Activated naive CD8-positive, alpha-beta T cell treated with anti-CD3 and anti-CD28 coated beads, Interleukin-2, amount 10 ng/mL, durations not matched to agents 7 days and 5 days (primary cell): ENCODE results near the gene GTF3C1. TPM values are rescaled to one million over a fixed set of nuclear protein-coding genes. Genes with fewer than 3 reads are reported as not detected.

Source experiments
- ATAC-seq: fragments of 150-1000 bp; cut with Tn5 transposase; one replicate; pipeline ENCODE4 v1.10.0; 2021; ENCODE audit warnings: low read depth, moderate library complexity
- POLR2A ChIA-PET: fragments of 350-600 bp; sonication (Branson Sonifier 250); formaldehyde crosslinking; loops from one replicate; lab custom pipeline; 2021; ENCODE audit warnings: antibody characterized with exemption; lab: Charles Lee
- DNase-seq: peaks from one replicate; pipeline ENCODE4 v3.0.0; 2021
- H3K27ac Mint-ChIP-seq: one replicate; pipeline ENCODE4 v1.8.0; 2022; ENCODE audit warnings: mild to moderate bottlenecking, mixed read lengths
- H3K27me3 Mint-ChIP-seq: one replicate; pipeline ENCODE4 v1.8.0; 2022; ENCODE audit warnings: mild to moderate bottlenecking, moderate library complexity, mixed read lengths
- H3K36me3 Mint-ChIP-seq: one replicate; pipeline ENCODE4 v1.8.0; 2021; ENCODE audit warnings: mild to moderate bottlenecking, mixed read lengths
- H3K4me1 Mint-ChIP-seq: one replicate; pipeline ENCODE4 v1.8.0; 2021; ENCODE audit warnings: mixed read lengths
- H3K4me3 Mint-ChIP-seq: one replicate; pipeline ENCODE4 v1.8.0; 2022; ENCODE audit warnings: mild to moderate bottlenecking, moderate library complexity, mixed read lengths
- H3K9me3 Mint-ChIP-seq: one replicate; pipeline ENCODE4 v1.8.0; 2021; ENCODE audit warnings: mixed read lengths
- total RNA-seq, 2 experiments: library from RNA; stranded (reverse); gene quantifications; one replicate each; pipeline ENCODE4 v1.2.3, GENCODE V29; 2021

Gene GTF3C1
- total RNA-seq, 2 experiments from 2014 or later: 55.3 to 56.1 TPM

DNA sequence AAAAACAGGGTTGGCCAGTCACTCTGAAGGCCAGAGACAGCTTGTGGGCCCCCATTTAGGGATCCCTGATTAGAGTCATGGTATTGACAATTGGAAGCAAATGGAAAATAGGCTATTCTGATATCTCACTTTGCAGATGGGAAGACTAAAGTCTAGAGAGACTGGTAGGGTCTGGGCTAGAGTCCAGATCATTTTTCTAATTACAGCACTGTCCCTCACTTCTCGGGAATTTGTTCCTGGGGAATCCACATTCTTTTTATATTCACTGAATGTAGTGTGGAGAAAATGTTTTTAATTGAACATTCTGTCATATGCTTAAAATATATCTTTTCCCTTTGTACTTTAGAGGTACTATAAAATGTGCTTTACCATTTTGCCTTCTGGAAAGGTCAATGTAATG is 1.3 kb upstream of the GTF3C1 start:
- ATAC-seq: no peak
- Mint-ChIP-seq H3K4me3 (peak overlapping the region; percentile 92), H3K9me3 (no peaks in the 10 kb centered on the region), H3K27me3 (no peaks in the 10 kb centered on the region), H3K4me1 (peaks cover 22% of the 10 kb centered on the region), H3K36me3 (peaks cover under 1% of the 10 kb centered on the region), H3K27ac (no peak overlapping the region)
- DNase-seq: no peak
- POLR2A ChIA-PET: interaction anchor here (0.5 to 1.8 kb wide), 3 partner anchors 10 to 37 kb away, joined by 3 to 6 read pairs (median 3); no protein-coding TSS in a partner anchor

DNA sequence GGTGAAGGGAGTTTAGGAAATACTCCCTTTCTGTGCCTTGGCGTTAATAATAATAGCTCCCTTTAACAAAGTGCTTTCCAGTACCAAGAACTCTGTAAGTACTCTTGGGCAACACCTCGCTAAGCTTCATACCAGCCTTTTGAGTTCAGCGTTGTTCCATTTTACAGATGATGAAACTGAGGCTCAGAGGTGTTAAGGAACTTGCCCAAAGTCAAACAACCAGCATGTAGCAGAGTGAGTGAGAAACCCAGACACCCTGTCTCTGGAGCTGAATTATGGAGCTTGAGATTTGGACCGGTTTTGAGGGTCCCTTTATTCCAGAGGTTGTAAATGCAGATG is 838 bp upstream of the GTF3C1 start:
- Mint-ChIP-seq H3K27me3 (no peaks in the 10 kb centered on the region), H3K4me3 (peak overlapping the region; percentile 92), H3K36me3 (peaks cover 2% of the 10 kb centered on the region), H3K4me1 (peaks cover 23% of the 10 kb centered on the region), H3K9me3 (no peaks in the 10 kb centered on the region), H3K27ac (peak overlapping the region; percentile 83)
- DNase-seq (no peak), ATAC-seq (no peak)
- POLR2A ChIA-PET: interaction anchor here (0.5 to 1.8 kb wide), 8 partner anchors 10 to 440 kb away, joined by 3 to 6 read pairs (median 4); no protein-coding TSS in a partner anchor

DNA sequence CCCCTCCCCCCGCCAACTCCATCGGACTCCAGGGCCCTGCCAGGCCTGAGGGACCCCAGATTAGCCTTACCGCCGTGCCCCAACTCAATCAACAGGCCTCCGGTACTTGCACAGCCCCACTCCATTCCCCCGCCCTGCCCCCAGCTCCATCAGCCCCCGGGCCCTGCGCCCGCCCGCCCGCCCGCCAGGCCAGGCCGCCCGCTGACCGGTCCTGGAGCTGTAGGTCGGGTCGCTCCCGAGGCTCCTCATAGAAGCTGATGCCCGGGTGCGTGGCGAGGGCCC is 308 bp downstream of the GTF3C1 start:
- POLR2A ChIA-PET: interaction anchor here (0.9 to 1.8 kb wide), 8 partner anchors 9 to 85 kb away, joined by 3 to 8 read pairs (median 4); no protein-coding TSS in a partner anchor
- Mint-ChIP-seq H3K9me3 (no peaks in the 10 kb centered on the region), H3K4me1 (peaks cover 23% of the 10 kb centered on the region), H3K27ac (peak overlapping the region; percentile 83), H3K36me3 (peaks cover 6% of the 10 kb centered on the region), H3K4me3 (peak overlapping the region; percentile 92), H3K27me3 (no peaks in the 10 kb centered on the region)
- ATAC-seq: peak; percentile 35
- no peak for DNase-seq

DNA sequence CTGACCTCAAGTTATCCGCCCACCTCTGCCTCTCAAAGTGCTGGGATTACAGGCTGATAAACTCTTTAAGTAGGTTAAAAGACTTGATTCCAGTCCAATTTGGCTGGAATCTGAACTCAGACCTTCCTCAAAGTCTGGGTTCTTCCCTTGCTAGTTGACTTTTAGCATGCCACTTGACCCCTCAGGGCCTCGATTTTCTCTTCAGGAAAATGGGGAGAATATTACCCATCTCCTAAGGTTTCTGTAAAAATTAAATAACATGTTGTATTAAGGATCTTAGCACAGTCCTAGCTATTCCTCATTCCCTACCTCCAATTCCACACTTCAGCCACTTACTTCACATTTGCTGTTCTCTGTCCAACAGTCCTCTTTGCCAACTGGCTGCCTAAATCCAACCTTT is 1.9 kb downstream of the GTF3C1 start:
- Mint-ChIP-seq H3K27me3 (no peaks in the 10 kb centered on the region), H3K4me1 (peaks cover 23% of the 10 kb centered on the region), H3K36me3 (peaks cover 14% of the 10 kb centered on the region), H3K4me3 (no peak overlapping the region), H3K27ac (no peak overlapping the region), H3K9me3 (no peaks in the 10 kb centered on the region)
- ATAC-seq (no peak), DNase-seq (no peak)
- POLR2A ChIA-PET: no interaction called here

DNA sequence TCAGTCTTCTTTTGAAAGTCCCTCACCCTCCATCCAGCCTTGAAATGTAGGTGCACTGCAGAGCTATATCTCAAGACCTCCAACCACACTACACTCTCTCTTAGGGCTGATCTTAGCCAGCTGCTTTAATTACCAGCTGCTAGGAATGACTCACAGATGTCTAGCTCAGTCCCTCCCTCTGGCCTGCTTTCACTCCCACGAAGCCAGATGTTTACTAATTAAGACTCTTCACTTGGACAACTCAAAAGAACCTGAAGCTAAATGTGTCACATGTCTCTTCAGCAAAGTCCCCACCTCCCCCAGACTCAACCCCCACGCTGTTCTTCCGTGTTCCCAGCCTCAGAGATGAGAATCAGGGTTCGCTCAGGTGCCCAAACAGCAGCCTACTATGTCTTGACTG is 2.6 kb downstream of the GTF3C1 start:
- H3K27ac Mint-ChIP-seq: no peak overlapping the region
- H3K4me3 Mint-ChIP-seq: no peak overlapping the region
- H3K4me1 Mint-ChIP-seq: peaks cover 23% of the 10 kb centered on the region
- no peaks in the 10 kb centered on the region for H3K9me3 Mint-ChIP-seq
- peaks cover 16% of the 10 kb centered on the region for H3K36me3 Mint-ChIP-seq
- no peak for DNase-seq
- no peaks in the 10 kb centered on the region for H3K27me3 Mint-ChIP-seq
- POLR2A ChIA-PET: no interaction called here
- ATAC-seq: no peak

DNA sequence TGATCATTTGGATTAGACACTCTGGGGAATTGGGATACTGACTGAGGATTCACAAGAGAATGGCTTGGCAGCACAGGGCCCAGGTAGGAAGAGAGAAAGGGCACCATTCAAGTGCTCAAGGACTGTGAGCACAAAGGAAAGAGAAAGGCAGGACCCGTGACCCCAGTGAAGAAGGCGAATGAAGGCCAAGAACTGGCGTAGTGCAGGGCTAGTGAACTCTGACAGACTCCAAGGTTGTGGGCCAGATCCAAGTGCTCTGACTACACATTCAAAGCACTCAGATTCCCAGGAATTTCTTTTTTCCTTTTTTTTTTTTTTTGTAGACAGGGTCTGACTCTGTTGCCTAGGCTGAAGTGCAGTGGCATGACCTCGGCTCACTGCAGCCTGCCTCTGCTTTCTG is 5.0 kb downstream of the GTF3C1 start:
- H3K4me3 Mint-ChIP-seq: no peak overlapping the region

DNA sequence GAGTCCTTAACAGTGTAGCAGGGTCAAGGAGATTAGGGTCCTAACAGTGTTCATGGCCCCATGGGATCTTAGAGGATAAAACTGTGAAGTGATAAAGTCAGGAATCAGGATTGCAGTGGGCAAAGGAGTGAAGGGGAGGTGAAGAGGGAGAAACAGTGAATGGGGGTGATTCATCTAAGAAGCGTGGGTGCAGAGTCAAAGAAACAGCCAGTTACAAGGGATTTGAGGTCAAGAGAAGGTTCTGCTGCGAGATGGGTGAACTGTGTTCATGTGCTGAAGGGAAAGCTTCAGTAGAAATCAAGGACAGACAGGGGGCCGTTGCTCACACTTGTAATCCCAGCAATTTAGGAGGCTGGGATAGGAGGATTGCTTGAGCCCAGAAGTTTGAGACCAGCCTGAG is 5.9 kb downstream of the GTF3C1 start:
- H3K4me3 Mint-ChIP-seq: no peak overlapping the region
- H3K36me3 Mint-ChIP-seq: peaks cover 37% of the 10 kb centered on the region
- no peaks in the 10 kb centered on the region for H3K27me3 Mint-ChIP-seq
- no peaks in the 10 kb centered on the region for H3K9me3 Mint-ChIP-seq
- H3K4me1 Mint-ChIP-seq: peaks cover 20% of the 10 kb centered on the region
- no peak overlapping the region for H3K27ac Mint-ChIP-seq
- POLR2A ChIA-PET: interaction anchor here (0.6 kb wide), 1 partner anchor 16 kb away, joined by 10 read pairs; no protein-coding TSS in a partner anchor
- ATAC-seq: no peak
- no peak for DNase-seq

More for the DNA sequence above, 5.0 kb downstream of the GTF3C1 start:
- Mint-ChIP-seq H3K27me3 (no peaks in the 10 kb centered on the region), H3K9me3 (no peaks in the 10 kb centered on the region), H3K4me1 (peaks cover 17% of the 10 kb centered on the region), H3K27ac (no peak overlapping the region), H3K36me3 (peaks cover 32% of the 10 kb centered on the region)
- DNase-seq (no peak), ATAC-seq (no peak)
- POLR2A ChIA-PET: no interaction called here

DNA sequence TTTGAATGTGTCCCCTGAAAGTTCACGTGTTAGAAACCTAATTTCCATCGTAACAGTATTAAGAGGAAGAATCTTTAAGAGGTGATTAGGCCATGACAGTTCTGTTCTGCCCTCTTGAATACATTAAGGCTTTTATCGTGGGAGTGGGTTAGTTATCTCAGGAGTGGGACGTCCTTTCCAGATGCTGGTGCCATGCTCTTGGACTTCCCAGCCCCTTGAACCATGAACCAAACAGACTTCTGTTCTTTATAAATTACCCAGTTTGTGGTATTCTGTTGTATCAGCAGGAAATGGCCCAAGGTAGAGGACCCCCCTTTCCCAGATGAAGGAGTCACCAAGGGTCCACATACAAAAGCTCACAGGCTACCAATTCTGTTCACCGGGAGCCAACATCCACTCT is 10.1 kb downstream of the GTF3C1 start:
- Mint-ChIP-seq H3K4me1 (peaks cover 12% of the 10 kb centered on the region), H3K27ac (no peak overlapping the region), H3K27me3 (no peaks in the 10 kb centered on the region), H3K9me3 (no peaks in the 10 kb centered on the region), H3K36me3 (peaks cover 42% of the 10 kb centered on the region), H3K4me3 (no peak overlapping the region)
- DNase-seq (no peak), ATAC-seq (no peak)
- POLR2A ChIA-PET: interaction anchor here (1.6 kb wide), 1 partner anchor 10 kb away, joined by 4 read pairs; the partner anchor contains the start of genes GTF3C1 and KATNIP

DNA sequence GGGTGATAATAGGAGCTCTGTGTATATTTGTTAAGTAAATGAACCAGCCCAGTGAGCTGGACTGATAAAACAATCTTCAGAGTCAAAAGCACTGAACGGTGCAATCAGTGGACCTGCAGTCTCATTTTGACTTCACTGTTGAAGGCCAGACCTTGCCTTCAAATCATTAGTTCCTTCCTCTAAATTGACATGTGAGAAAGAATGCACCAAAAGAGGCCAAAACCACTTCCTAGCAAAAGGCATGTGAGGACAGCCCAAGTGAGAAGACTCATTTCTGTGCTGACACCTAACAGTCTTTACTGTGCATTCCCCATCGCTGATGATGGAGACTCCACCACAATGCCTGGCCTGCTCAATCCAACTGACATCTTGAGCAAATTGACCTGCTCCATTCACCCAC is 10.6 kb downstream of the GTF3C1 start:
- H3K27me3 Mint-ChIP-seq: no peaks in the 10 kb centered on the region
- H3K27ac Mint-ChIP-seq: no peak overlapping the region
- ATAC-seq (no peak), DNase-seq (no peak)
- peak overlapping the region; percentile 2 for H3K4me3 Mint-ChIP-seq
- H3K36me3 Mint-ChIP-seq: peaks cover 38% of the 10 kb centered on the region
- H3K4me1 Mint-ChIP-seq: peaks cover 12% of the 10 kb centered on the region
- H3K9me3 Mint-ChIP-seq: no peaks in the 10 kb centered on the region
- POLR2A ChIA-PET: no interaction called here

DNA sequence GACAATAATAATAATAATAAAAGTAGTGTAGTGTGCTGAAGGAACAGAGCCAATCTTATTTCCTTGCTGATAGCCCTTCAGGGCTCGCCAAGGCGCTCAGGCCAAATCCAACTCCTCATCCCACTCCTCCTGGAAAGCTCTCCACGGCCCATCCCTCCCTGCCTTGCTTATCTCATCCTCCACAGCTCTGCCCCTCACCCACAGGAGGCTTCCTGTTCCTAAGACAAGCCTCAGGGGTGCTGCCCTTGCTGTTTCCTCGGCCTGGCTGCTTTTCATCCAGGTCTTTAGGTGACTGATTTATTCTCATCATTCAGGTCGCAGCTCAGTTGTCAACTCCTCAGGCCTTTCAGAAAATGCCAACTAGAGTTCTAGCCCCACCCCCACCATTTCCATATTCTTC is 11.2 kb downstream of the GTF3C1 start:
- Mint-ChIP-seq H3K4me3 (no peak overlapping the region), H3K27ac (no peak overlapping the region), H3K27me3 (no peaks in the 10 kb centered on the region), H3K4me1 (peaks cover 12% of the 10 kb centered on the region), H3K36me3 (peaks cover 40% of the 10 kb centered on the region), H3K9me3 (no peaks in the 10 kb centered on the region)
- ATAC-seq (no peak), DNase-seq (no peak)
- POLR2A ChIA-PET: no interaction called here

DNA sequence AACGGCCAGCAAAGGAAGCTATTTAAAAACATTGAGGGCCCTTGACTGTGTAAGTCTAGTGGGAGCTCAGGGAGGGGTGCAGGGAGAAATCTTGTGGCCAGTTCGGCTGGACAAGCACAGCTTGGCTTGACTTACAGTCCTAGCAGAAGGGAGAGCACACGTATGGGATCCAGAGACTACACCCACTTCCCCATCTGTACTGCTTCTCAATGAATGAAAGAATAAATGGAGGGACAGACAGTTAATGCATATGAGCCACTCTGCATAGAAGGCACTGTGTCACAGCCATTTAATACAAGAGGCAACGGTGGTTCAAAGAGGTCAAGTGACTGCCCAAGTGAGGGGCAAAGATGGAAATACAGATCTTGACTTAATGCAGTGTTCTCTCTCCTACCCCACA is 15.5 kb downstream of the GTF3C1 start:
- ATAC-seq: no peak
- H3K36me3 Mint-ChIP-seq: peaks cover 36% of the 10 kb centered on the region
- POLR2A ChIA-PET: no interaction called here

DNA sequence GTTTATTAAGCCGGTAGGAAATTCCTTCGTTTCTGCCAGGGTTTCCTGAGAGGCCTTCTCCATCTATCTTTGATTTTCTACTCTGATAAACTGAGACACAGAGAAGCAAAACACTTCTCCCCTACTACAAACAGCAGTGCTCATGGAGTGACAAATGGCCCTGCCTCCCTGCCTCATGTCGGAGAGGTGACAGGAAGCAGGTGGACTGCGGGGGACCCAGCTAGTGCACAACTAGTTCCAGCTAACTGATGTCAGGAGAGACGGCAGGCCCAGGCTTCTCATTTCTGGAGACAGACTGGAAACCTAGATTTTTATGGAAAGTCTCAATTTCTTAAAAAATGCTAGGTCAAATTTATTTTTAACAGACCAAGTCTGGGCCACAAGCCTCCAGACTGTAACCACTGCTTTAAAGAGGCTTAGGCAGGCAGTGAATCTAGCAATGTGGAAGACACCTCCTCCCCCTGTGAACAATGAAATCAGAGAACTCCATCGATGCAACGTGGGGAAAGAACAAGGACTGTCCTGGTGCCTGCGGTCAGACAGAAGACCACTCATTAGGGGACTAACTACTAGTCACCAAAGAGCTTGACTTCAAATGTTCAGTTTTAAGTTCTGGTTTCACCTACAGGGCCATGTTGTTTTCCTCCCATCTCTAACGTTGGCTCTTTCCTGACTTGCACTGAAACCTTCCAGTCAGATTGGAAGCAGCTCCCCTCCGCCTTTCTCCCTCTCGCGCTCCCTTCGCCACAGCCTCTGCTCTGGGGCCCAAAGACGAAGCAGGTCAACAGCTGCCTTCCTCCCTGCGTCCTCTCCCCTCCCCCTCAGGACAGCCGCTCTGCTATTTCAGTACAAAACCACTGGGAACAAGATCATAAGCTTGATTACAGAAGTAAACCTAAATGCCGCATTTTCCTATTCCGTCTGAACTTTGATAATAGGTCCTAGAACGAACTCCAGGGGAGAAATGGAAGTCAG is 17.6 kb downstream of the GTF3C1 start:
- POLR2A ChIA-PET: interaction anchor here (0.8 to 0.9 kb wide), 2 partner anchors 17 to 18 kb away, joined by 3 to 4 read pairs; partner anchors contain the start of genes GTF3C1 and KATNIP
- Mint-ChIP-seq H3K27ac (peak overlapping the region; percentile 50), H3K4me3 (no peak overlapping the region), H3K9me3 (no peaks in the 10 kb centered on the region), H3K4me1 (peaks cover 17% of the 10 kb centered on the region), H3K27me3 (no peaks in the 10 kb centered on the region), H3K36me3 (peaks cover 41% of the 10 kb centered on the region)
- no peak for DNase-seq
- ATAC-seq: no peak

More for the DNA sequence above, 15.5 kb downstream of the GTF3C1 start:
- H3K4me3 Mint-ChIP-seq: no peak overlapping the region
- H3K27me3 Mint-ChIP-seq: no peaks in the 10 kb centered on the region
- no peaks in the 10 kb centered on the region for H3K9me3 Mint-ChIP-seq
- DNase-seq: no peak
- peaks cover 23% of the 10 kb centered on the region for H3K4me1 Mint-ChIP-seq
- no peak overlapping the region for H3K27ac Mint-ChIP-seq

DNA sequence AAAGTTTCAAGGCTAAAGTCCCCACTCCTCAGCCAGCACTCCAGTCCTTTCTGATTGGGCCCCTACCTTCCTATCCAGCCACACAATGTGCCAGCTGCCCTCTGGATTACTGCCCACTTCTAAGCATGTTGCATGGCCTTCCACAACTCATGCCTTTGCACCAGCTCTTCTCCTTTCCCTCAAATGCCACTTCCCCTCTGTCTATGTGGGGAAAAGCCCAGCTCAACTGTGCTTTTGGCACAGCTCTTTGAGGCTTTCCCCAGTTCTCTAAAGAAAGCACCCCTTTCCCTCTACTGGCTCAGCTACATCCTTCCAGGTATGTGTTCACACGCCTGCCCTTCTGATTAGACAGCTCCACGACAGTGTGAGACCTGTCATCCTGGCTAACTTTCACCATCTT is 18.5 kb downstream of the GTF3C1 start:
- Mint-ChIP-seq H3K27ac (peak overlapping the region; percentile 43), H3K4me3 (no peak overlapping the region), H3K4me1 (peaks cover 17% of the 10 kb centered on the region), H3K27me3 (no peaks in the 10 kb centered on the region), H3K9me3 (no peaks in the 10 kb centered on the region), H3K36me3 (peaks cover 40% of the 10 kb centered on the region)
- ATAC-seq (no peak), DNase-seq (no peak)
- POLR2A ChIA-PET: interaction anchor here (0.9 kb wide), 1 partner anchor 18 kb away, joined by 3 read pairs; the partner anchor contains the start of genes GTF3C1 and KATNIP
